Stomach (tissue), 4 donors: ENCODE measurements around the gene REN.

Experiments
- CTCF ChIP-seq, 7 experiments: fragments of 450-650 bp in 4 of 7; fragments of 200-600 bp in 3 of 7; sonication (generic) in 3 of 7; IDR thresholded peaks; one replicate each; pipeline ENCODE4 v1.5.1; 2016 to 2019; ENCODE audit warnings: antibody characterized with exemption in 7 of 7, control low read depth in 2 of 7, mild to moderate bottlenecking in 1 of 7
- EP300 ChIP-seq: sonication (generic); formaldehyde crosslinking; IDR thresholded peaks from one replicate; pipeline ENCODE4 v1.6.1; 2017; ENCODE audit warnings: antibody characterized with exemption
- POLR2A ChIP-seq, 4 donors: fragments of 450-650 bp; IDR thresholded peaks; one replicate each; pipeline ENCODE4 v1.6.1; 2016; ENCODE audit warnings: antibody characterized with exemption in 4 of 4, control low read depth in 2 of 4, mild to moderate bottlenecking in 1 of 4, moderate library complexity in 1 of 4
- POLR2AphosphoS5 ChIP-seq, 3 donors: sonication (generic); formaldehyde crosslinking; IDR thresholded peaks; one replicate each; pipeline ENCODE4 v1.6.1; 2016; ENCODE audit warnings: antibody characterized with exemption in 3 of 3

- no peak for TF ChIP-seq CTCF (IDR thresholded peaks at IDR 0.05)
- TF ChIP-seq POLR2A (IDR thresholded peaks at IDR 0.05), result no peak
- no peak for TF ChIP-seq POLR2AphosphoS5 (IDR thresholded peaks at IDR 0.05)
- TF ChIP-seq EP300, result no peak
These were observed 52.2 kb downstream of the REN start for GRCh38 chr1:204113896-204114295.
